Esophagus squamous epithelium (tissue), 5 donors: Measurements from ENCODE around the gene PPFIBP1. TPM values are rescaled to one million over a fixed set of nuclear protein-coding genes. Genes with fewer than 3 reads are reported as not detected.

Experiments
- DNase-seq: peaks from one replicate; lab custom pipeline; 2025; lab: John Stamatoyannopoulos, UW
- H3K27ac ChIP-seq, 4 donors: fragments of 200-600 bp; sonication (generic); one replicate each; pipeline ENCODE4 v1.5.1; 2016 to 2019; ENCODE audit warnings: mild to moderate bottlenecking in 1 of 4
- H3K27me3 ChIP-seq, 4 donors: fragments of 200-600 bp; sonication (generic); 1 replicate in 3 of 4; 2 replicates in 1 of 4; pipeline versions ENCODE4 v1.5.1 to v1.6.0; 2017 to 2021; ENCODE audit warnings: antibody characterized with exemption in 1 of 4
- H3K36me3 ChIP-seq, 3 donors: fragments of 200-600 bp; sonication (generic); one replicate each; pipeline ENCODE4 v1.5.1; 2016 to 2019
- H3K4me1 ChIP-seq, 3 donors: fragments of 200-600 bp; sonication (generic); one replicate each; pipeline ENCODE4 v1.5.1; 2017 to 2019
- H3K4me3 ChIP-seq, 4 donors: fragments of 200-600 bp; sonication (generic); 1 replicate in 3 of 4; 2 replicates in 1 of 4; pipeline ENCODE4 v1.5.1; 2016 to 2019; ENCODE audit warnings: mild to moderate bottlenecking in 2 of 4, moderate library complexity in 1 of 4
- H3K9me3 ChIP-seq, 3 donors: fragments of 200-600 bp; sonication (generic); one replicate each; pipeline ENCODE4 v1.5.1; 2016 to 2019
- POLR2A ChIP-seq, 4 donors: fragments of 450-650 bp; IDR thresholded peaks; one replicate each; pipeline ENCODE4 v1.6.1; 2017; ENCODE audit warnings: antibody characterized with exemption in 4 of 4, mild to moderate bottlenecking in 4 of 4, moderate library complexity in 3 of 4
- WGBS, 2 donors: methylation state at CpG; one replicate each; pipeline ENCODE4 v1.1.5; 2018; 5-methylcytosine and 5-hydroxymethylcytosine counted together
- intact Hi-C: fragments of 100-400 bp; cut with DNase I; formaldehyde crosslinking; loops from one replicate; pipeline ENCODE4 v1.15.0; 2022
- total RNA-seq, 4 donors: library from RNA; depleted of rRNA; stranded (reverse); fragments of >200 nt; gene quantifications; one replicate each; pipeline ENCODE4 v1.1.0, GENCODE V29; 2016
- TF ChIP-seq, protein P1 (sequence below), 6 experiments: fragments of 450-650 bp in 4 of 6; fragments of 200-600 bp in 2 of 6; sonication (generic) in 2 of 6; IDR thresholded peaks; one replicate each; pipeline ENCODE4 v1.5.1; 2016 to 2019; ENCODE audit warnings: antibody characterized with exemption in 6 of 6, mild to moderate bottlenecking in 4 of 6, moderate library complexity in 4 of 6
- donor health status: DM: yes; HTN: yes; CAD: no.

PPFIBP1 gene
- total RNA-seq, 4 donors from 2014 or later = 41.9 to 62.6 (median 46.7) TPM

DNA sequence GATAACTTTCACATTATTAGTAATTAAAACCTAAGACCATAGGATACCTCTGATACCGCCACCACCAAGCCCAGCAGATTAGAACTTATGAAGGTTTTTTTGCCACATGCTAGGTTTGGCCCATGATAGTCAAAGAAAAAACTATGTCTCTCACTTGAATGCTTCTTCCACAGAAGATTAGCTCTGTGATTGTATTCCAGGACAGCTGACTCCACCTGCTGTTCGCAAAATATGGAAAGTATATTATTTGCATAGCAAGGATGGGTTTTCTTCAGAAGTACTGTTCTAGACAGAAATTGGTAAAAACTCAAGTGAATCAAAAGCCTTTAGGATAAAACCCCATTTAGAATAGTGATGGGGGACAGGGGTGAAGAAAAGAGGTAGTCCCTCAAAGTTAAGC lies 42.2 kb downstream of the PPFIBP1 start:
- no peaks in the 10 kb centered on the region for H3K36me3 ChIP-seq
- H3K27ac ChIP-seq = no peak overlapping the region
- WGBS, 2 donors = 74 to 89% methylated on average over 2 of the region's 2 CpGs
- no peaks in the 10 kb centered on the region for H3K27me3 ChIP-seq
- intact Hi-C loops = no loop called here
- no peak for TF ChIP-seq POLR2A (IDR thresholded peaks at IDR 0.05)
- TF ChIP-seq, protein P1, sequence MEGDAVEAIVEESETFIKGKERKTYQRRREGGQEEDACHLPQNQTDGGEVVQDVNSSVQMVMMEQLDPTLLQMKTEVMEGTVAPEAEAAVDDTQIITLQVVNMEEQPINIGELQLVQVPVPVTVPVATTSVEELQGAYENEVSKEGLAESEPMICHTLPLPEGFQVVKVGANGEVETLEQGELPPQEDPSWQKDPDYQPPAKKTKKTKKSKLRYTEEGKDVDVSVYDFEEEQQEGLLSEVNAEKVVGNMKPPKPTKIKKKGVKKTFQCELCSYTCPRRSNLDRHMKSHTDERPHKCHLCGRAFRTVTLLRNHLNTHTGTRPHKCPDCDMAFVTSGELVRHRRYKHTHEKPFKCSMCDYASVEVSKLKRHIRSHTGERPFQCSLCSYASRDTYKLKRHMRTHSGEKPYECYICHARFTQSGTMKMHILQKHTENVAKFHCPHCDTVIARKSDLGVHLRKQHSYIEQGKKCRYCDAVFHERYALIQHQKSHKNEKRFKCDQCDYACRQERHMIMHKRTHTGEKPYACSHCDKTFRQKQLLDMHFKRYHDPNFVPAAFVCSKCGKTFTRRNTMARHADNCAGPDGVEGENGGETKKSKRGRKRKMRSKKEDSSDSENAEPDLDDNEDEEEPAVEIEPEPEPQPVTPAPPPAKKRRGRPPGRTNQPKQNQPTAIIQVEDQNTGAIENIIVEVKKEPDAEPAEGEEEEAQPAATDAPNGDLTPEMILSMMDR (IDR thresholded peaks at IDR 0.05) = no peak
- H3K4me3 ChIP-seq = no peak overlapping the region
- DNase-seq = no peak
- peaks cover 6 to 29% (median 12%) of the 10 kb centered on the region in 3 donors for H3K4me1 ChIP-seq
- H3K9me3 ChIP-seq = no peaks in the 10 kb centered on the region

DNA sequence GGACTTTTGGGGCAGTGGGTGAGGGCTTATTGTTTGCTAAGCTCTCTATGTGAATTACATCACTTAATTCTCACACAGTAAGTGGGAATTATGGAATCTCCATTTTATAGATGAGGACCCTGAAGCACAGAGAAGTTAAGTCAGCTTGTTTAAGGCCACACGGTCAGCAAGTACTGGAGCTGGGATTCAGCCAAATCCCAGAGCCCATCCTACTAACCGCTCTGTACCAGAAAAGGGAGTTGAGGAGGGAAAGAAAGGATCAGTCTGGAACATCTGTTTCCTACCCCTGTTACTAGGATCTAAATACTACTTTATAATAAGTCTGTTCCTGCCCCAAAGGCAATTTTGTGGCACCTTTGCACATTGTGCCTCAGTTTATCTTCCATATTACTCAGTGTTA lies 42.6 kb downstream of the PPFIBP1 start:
- no peaks in the 10 kb centered on the region for H3K9me3 ChIP-seq
- no peaks in the 10 kb centered on the region for H3K36me3 ChIP-seq
- no peak overlapping the region for H3K4me3 ChIP-seq
- peaks cover 6 to 30% (median 11%) of the 10 kb centered on the region in 3 donors for H3K4me1 ChIP-seq
- 62 to 78% methylated on average over 2 of the region's 2 CpGs for WGBS, 2 donors
- H3K27me3 ChIP-seq = no peaks in the 10 kb centered on the region
- DNase-seq = no peak
- H3K27ac ChIP-seq = no peak overlapping the region
- intact Hi-C loops = no loop called here
- TF ChIP-seq POLR2A (IDR thresholded peaks at IDR 0.05) = no peak
- TF ChIP-seq, protein P1 (IDR thresholded peaks at IDR 0.05) = no peak

DNA sequence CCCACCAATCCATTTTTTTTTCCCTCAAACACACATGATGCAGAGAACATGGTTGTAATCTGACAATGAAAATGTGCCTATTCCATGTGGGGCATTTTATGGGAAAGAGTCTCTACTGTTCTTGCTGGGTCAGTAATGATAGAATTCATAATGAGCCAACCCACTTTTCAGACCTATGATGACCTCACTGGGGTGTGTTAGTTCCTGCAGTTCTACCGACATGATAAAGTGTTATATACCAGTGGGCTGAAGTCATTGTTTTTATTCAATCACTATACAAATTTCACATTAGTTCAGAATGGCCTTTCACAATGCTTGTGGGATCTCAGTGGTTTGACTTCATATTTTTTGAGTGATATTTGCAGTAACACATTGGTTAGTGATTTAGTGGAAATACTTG lies 47.5 kb downstream of the PPFIBP1 start:
- WGBS, 2 donors = 15 to 27% methylated on average over 1 of the region's 1 CpG
- H3K4me1 ChIP-seq = peaks cover 0 to 47% (median 7%) of the 10 kb centered on the region in 3 donors
- H3K36me3 ChIP-seq = no peaks in the 10 kb centered on the region
- DNase-seq = no peak
- no peaks in the 10 kb centered on the region for H3K9me3 ChIP-seq
- H3K4me3 ChIP-seq = no peak overlapping the region
- peak overlapping the region in 1 of 4 donors; percentile 10 for H3K27ac ChIP-seq
- no peak for TF ChIP-seq POLR2A (IDR thresholded peaks at IDR 0.05)
- TF ChIP-seq, protein P1 (IDR thresholded peaks at IDR 0.05) = no peak
- intact Hi-C loops = no loop called here
- H3K27me3 ChIP-seq = no peaks in the 10 kb centered on the region

DNA sequence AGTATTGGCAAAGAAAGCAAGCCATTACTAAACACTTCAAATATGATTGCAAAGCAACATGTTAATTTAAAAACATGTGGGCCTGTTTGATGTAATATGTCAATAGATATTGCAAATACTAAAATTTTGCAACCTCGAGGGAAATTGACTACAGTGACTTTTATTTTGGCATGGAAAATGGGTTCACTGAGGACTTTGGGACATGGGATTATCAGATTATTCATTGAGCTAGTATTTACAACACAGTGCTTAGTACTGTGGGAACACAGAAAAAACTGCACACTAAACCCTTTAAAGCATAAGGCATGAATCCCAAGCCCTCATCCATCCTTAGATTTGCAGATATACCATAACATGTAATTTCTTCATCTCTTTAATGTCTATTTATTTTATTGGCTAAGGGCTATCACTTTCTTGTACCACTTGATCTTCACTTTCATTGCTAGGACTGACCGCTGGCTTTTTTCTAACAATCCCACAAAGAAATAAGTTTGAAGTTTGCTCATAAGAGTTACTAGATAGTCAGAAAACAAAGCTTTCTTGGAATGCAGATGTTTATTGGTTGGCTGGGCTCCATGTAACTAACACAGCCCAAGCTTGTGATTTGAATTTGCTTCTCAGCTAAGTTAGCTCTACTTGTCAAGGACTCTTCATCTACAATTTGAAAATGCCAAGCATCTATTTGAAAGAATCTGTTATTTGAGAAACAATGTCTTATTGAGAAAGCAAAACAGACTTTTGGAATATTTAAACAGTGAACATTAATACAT lies 48.7 kb downstream of the PPFIBP1 start:
- H3K27me3 ChIP-seq = no peaks in the 10 kb centered on the region
- intact Hi-C loops = no loop called here
- no peak overlapping the region for H3K4me3 ChIP-seq
- TF ChIP-seq POLR2A (IDR thresholded peaks at IDR 0.05) = no peak
- TF ChIP-seq, protein P1 (IDR thresholded peaks at IDR 0.05) = no peak
- peaks cover 0 to 50% (median 8%) of the 10 kb centered on the region in 3 donors for H3K4me1 ChIP-seq
- no peaks in the 10 kb centered on the region for H3K9me3 ChIP-seq
- WGBS, 2 donors = 55 to 65% methylated on average over 2 of the region's 2 CpGs
- no peak for DNase-seq
- no peaks in the 10 kb centered on the region for H3K36me3 ChIP-seq
- H3K27ac ChIP-seq = no peak overlapping the region

DNA sequence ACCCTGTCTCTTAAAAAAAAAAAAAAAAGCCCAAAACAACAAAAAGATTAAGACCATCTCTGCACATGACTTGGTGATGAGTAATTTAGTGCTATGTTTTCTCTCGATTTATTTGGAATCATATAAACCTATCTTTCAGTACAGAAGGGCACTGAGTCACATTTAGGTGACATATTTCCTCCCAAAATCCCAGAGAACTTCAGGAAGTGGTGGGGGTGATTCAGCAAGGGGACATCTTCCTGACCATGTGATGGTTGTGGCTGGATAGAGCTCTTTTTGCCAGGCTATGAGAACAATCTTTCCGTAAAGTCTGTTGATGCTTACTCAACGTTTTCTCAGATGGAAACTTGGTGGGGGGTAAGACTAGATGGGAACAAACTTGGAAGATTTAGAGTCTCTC lies 50.0 kb downstream of the PPFIBP1 start:
- intact Hi-C loops = no loop called here
- Histone ChIP-seq H3K27ac (peak overlapping the region in 1 of 4 donors; percentile 16), H3K27me3 (no peaks in the 10 kb centered on the region), H3K4me1 (peaks cover 0 to 50% (median 8%) of the 10 kb centered on the region in 3 donors), H3K36me3 (peaks cover 0 to 8% (median 0%) of the 10 kb centered on the region in 3 donors), H3K4me3 (no peak overlapping the region), H3K9me3 (no peaks in the 10 kb centered on the region)
- DNase-seq = no peak
- no peak for TF ChIP-seq POLR2A (IDR thresholded peaks at IDR 0.05)
- TF ChIP-seq, protein P1 (IDR thresholded peaks at IDR 0.05) = no peak
- WGBS, 2 donors = 42 to 53% methylated on average over 3 of the region's 3 CpGs
